GM18861 (cell line): ENCODE data around the gene EIF4E.

Experiments used
- ATAC-seq: cut with Tn5 transposase; IDR thresholded peaks from one replicate; pipeline ENCODE4 v1.9.1; 2021; ENCODE audit not compliant: unreplicated experiment

Gene EIF4E, protein sequence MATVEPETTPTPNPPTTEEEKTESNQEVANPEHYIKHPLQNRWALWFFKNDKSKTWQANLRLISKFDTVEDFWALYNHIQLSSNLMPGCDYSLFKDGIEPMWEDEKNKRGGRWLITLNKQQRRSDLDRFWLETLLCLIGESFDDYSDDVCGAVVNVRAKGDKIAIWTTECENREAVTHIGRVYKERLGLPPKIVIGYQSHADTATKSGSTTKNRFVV

DNA sequence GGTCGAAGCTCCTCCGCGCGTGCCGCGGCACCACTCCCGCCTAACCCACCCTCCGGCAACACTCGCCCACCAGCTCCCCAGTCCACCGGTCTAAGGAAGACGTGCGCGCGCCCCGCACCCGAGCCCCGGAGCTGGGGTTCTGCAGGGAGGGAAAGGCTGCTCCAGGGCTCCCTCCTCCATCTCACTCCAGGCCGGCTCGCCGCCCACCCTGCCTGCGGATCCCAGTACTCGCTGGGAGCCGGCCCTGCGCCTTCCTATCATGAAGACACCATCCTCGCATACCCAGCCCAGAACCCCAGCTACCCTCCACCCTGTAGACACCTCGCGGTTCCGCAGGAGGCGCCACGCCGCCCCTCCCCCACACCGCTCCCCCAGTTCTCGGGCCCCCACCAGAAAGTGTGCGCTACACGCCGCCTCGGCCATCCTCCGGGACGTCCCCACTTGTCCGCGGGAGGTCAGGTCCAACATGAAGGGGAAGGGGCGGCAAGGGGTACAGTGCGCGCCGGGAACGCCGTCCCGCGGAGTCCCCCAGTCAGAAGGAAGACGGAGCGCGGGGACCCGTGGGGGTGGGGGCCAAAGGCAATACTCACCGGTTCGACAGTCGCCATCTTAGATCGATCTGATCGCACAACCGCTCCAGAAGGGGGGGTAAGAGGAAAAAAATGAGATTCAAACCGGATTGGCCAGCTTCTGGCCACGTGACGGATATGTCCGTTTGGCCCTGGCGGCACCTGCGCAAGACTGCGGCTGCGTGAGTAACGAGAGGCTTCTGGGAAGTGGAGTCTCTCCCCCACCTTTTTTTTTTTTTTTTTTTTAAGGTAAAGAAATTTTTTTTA lies at the start of gene EIF4E:
EIF4E (minus strand) TSS at position 629 of the 836 bp plus-strand sequence; CDS start at position 608, 21 bp downstream.
- peak; percentile 56 for ATAC-seq

DNA sequence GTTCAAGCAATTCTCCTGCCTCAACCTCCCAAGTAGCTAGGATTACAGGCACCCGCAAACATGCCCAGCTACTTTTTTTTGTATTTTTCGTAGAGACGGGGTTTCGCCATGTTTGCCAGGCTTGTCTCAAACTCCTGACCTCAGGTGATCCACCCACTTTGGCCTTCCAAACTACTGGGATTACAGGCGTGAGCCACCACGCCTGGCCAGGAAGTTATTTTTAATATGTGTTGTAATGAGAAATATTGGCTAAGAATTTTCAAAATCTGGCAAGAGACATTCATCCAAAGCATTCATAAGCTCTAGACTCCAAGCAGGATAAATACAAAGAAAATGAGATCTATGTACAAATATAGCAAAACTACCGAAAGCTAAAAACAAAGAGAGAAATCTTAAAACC lies 48.6 kb upstream of the EIF4E start:
- no peak for ATAC-seq

DNA sequence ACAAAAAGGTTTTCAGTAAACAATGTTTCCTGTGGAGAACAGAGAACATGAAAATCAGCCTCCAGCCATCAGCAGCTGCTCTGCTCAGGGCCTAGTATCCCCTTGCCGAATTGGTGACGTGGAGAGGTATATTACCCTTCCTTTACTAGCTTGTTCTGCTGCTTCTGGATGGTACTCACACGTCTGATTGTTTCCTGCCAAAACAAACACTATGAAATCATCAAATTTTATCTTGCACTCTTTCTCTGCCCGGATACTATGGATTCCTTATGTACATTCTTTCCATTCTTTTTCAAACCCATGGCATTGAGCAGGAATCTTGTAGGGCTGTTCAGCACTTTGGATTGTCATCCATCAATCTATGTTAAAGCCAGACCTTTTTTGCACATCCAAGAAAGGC lies 47.8 kb upstream of the EIF4E start:
- ATAC-seq: no peak

DNA sequence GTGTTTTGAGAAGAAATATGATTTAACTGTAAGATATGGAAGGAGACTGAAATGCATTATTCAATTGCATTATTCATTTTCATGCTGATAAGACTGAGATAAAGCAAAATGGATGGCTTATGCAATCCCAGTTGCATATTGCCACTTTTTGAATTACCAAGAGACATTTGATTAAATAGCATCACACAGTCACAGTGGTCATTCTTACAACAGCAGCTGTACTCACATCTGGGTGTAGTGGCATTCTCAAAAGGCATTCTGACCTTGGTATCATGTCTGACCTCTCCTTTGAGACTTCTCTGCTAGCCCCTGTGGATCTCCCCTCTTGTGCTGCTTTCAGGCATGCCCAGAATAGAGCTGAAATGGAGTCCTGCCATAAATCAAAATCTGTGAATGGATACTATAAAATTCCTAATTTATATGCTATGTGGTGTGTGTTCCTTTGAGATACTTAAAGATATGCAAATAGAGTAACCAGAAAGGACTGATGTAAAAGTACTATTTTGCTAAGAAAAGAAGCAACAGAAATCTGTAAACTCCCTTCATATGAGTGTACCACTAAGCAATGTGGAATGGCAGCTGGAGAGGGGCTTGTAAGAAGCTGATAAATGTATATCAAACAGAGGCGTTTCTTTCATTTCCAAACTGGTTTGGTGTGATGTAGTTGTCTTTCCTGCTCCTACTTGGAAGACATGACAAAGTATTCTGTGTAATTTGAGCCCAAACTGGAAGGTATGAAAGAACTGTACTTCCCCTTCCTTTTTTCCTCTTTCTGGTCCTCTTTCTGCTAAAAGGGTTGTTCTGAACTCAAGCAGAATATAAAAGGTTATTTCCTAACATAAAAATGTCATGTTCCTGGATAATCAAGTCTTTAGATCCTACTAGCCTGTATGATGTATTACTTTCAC lies 41.2 kb upstream of the EIF4E start:
- no peak for ATAC-seq

DNA sequence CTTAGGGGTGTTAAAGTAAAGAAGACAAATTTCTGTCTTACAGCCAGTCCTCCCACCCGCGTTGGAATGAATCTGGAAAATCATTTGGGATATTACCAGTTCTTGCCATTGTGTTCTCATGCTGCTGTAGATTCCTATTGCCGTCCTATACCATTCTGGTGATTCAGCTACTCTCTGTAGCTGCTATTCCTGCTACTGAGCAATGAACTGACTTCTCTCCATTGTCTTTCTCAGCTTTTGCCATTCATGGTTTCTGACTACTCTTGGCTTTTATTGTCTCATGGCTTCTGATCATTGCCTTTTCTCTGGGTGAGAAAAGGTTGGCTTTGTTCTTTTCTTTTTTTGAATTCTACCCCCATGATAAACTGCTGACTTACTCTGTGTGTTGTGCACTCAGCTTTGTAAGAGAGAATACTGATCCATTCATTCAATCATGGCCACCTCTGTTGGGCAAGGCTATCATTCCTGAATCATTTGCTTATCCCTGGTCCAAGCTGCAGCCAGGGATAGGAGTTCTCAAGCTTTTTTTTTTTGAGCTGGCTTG lies 38.9 kb upstream of the EIF4E start:
- no peak for ATAC-seq

DNA sequence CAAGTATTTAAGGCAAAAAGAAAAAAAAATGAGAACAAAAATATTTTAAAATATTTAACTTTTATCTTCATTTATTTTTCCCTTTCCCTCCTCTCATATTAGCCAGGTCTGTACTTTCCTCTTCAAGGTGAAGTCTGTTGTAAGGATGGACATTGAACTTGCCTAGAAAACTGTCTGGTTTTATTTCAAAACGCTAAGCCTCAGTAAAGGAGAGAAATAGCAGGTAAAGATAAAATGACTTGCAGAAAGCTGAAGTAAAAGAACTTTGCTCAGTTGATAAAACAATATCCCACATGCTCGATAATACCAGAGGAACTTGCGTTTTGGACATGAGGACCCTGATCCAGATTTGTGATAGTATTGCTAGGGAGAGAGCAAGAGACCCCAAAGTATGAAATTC lies 38.0 kb upstream of the EIF4E start:
- no peak for ATAC-seq

DNA sequence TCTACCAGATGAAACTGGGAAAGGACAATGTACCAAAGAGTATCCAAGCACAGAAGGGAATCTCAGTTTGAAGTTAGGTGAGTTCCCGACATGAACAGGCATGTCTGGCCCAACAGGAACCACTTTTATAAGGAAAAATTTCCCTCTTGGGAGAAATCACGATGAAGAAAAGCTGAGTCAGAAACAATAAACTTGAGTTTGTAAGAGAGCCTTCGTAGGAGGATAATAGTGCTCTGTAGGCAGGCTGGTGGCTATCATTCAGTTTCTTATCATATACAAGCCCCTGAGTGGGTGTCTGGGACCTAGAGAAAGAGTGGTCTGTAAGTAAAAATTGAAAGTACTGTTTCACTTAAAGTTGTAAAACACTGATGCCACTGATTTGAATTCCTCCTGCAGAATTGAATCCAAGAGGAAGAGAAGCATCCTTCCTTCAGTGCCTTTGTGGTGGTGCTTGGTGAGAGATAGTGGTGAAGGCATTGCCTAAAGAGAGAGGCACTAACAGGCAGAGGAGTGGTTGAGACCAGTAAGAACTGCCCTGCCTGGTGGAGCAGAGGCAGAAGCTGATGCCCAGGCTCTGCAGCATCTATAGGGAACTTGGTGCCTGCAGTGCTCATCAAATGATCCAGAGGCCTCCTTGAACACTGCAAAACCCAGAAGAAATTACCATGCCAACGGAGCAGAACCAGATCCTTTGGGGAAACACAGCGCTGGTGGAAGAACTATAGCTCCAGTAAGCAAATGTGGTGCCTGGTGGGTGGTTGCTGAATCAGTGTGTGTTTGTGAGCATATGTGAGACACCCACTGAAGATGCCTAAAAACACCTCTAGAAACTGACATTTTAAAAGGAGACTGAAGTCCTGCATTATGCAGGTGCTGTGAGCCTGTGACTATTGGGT lies 34.9 kb upstream of the EIF4E start:
- no peak for ATAC-seq

DNA sequence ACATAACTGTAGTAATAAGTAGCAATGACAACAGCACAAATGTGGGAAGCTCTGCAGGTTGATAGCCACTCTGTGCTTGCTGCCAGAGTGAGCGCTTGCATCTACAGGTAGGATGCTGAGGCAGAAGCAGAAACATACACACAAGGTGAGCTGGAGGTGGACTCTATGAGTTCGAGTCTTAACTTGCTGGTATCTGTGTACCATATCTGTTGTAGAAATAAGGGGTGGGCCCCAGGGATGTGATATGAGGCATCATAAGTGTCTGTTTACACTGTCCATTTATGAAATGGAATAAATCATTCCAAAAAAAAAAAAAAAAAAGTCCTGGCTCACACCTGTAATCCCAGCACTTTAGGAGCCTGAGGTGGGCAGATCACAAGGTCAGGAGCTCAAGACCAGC lies 32.8 kb upstream of the EIF4E start:
- ATAC-seq: no peak

DNA sequence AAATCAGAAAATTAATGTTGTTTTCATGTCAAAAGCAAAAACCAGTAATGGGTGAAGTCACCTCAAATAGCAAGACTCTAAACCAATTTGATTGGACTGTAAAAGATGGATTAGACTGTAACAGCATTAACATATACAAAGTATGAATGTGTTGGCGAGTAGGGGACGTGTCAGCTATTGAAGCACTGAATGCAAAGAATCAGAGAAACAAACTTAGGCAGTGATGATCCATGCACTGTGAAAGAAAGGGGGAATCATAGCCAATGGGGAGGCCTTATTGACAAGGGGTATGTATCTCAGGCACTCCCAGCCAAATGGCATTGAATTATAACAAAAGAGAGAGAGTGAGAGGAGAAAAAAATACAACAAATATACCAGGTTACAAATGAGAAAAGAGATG lies 30.5 kb upstream of the EIF4E start:
- ATAC-seq: no peak

DNA sequence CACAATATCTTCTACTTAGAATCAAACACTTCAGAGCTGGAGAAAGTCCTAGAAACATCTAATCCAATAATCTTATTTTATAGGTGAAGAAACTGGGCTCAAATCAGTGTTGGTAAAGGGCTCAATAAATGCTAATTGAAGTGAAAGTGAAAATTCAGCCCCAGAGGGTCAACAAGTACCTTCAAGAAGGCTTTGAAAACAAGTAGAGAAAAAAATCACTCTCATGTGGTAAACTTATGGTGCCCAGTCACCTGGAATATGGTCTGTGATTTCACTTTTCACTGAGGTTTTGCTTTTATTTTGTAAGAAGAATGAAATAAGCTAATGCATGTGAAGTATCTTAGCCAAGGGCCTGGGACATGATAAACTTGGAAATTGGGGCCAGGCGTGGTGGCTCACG lies 29.1 kb upstream of the EIF4E start:
- ATAC-seq: no peak

DNA sequence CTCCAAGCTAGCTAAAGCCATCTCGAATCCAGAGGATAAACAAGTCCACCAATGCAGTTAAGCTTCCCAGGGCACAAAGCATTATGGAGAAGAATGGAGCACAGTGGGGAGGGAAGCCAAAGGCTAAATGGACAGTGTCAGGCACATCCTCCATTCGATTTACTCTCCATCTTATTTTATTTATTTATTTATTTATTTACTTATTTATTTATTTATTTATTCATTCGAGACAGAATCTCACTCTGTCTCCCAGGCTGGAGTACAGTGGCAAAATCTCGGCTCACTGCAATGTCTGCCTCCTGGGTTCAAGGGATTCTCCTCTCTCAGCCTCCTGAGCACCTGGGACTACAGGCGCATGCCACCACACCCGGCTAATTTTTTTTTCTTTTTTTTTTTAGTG lies 26.3 kb upstream of the EIF4E start:
- ATAC-seq: no peak

DNA sequence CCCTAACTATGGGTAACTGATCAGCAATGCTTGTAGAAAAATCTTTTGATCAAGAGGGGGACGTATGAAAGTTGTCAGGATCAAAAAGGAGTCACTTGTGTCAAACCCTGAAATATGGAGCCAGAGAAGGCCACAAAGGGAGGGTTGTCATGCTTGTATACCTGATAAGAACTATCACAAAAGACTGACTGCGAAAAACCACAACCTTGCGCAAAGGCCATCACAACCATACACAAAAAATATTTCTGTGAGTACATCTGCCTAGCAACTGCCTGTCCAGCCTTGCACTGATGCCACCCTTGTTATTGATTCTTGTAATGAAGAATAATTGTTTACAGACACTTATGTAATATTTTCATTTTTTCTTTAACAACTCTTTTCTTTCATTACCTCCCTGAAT lies 22.8 kb upstream of the EIF4E start:
- ATAC-seq: no peak

DNA sequence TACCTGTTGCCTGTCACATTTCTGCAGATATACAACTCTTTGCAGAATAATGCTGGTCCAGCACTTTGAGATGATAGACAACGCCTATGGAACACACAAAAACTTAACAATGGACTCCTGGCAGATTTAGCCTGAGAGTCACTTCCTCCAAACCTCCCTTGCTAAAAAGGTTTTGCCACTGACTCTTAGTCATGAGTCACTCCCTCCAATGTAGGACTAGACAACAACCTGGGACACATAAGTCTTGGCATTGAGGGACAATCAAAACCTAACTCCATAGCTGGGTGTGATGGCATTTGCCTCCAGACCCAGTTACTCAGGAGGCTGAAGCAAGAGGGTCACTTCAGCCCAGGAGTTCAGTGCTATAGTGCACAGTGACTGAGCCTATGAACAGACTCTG lies 22.0 kb upstream of the EIF4E start:
- no peak for ATAC-seq

DNA sequence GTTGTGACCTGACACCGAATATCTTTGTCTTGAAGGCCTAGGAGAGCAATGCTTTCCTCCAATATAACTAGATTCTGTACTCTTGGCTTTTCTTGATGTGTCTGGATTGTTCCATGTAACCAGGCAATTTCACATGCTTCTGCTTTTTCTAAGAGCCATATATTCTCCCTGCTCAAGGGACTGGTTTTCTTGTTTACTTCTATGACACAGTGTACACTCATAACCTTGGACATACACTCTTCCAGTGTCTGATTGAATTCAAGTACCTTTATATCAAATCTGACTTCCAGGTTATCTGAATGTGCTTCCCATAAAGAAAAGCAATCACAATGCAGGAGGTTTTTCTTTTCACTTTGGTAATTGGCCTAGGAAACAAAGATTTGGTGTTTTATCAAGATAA lies 17.4 kb upstream of the EIF4E start:
- no peak for ATAC-seq

DNA sequence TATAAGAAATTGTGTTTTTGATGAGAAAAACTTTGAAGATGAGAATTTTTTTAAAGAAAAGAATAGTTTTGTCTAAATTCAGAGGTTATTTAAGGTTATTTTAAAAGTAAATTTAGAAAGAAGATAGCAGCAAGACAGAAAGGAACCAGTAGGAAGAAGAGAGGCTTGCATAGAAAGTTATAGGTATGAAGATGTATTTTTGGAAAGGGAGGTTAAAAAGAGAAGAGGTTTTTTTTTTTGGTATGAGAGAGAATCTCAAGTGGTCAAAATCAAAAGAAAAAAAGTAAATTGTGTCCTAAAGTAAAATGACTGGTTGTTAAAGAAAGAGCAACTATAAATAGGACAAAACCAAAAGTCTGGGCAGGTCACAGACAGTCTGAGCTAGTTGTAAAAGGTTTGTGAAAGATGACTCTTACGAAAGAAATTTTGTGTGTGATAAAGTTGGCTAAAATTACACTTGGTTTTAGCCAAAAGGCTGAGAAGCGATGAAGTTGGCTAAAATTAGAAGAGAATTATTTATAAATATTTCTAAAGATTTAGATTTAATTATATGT lies 16.4 kb upstream of the EIF4E start:
- no peak for ATAC-seq

DNA sequence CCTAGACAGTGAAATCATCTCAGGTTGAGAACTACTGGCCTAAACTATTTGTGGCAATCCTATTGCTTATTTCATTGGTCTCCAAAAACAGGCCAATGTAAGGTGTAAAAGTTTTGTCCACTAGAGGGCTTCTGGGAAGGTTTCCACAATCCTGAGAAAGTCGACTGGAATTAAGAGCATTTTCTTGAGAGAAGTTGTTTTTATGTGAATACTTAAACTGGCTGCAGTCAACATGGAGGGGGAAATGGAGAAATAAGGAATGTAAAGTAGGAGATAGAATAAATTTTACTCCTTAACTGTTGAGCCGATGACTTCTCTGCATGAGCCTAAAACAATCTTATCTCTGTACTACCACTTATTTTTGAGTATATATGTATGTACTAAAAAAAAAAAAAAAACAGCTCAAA lies 11.0 kb upstream of the EIF4E start:
- ATAC-seq: peak; percentile 24

DNA sequence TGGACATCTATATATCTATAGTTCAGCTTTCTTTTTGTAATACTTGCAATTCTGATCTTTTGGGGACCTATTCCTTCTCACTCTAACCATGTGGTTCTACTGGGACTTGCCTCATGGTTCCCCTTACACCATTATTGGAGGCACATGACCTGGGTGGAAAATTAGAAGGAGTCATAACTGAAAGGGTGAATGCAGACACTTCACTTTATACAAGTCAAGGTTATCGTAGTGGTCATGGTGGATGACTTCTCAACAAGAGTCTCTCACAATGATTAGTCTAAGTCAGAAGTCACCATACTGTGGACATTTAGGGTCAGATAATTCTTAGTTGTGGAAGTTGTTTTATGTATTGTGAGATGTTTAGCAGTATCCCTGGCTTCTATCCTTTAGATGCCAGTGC lies 10.5 kb upstream of the EIF4E start:
- peak; percentile 58 for ATAC-seq

DNA sequence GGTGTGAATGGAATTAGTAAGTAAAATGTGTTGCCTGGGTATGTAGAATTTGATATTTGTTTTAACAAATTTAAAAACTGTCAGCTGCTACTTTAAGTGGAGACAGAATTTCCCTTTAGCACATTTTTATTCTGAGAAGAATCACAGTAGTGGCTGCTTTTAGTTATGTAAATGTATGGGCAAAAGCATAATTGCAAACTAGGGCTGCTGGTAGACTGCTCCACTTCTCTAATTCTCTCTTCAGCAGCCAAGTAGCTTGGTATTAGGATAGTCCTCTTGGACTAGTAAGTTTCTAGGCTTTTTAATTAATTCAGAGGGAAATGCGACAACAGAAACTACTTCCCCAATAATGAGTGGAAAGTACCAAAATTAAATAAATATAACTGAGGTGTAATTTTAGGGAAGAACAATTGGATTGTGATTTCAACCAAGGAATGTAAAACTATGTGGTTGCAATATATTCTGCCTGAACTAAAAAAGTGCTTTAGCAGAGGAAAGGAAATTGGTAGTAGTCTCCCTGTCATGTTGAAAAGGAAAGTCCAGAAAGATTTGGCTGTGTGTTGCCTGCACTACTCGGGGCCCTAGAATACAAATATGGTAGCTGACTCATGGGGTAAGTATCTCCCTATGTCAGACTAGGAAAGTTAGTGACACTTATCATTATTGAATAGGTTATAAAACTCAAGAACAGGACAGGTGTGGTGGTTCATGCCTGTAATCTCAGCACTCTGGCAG lies 9.2 kb upstream of the EIF4E start:
- no peak for ATAC-seq

DNA sequence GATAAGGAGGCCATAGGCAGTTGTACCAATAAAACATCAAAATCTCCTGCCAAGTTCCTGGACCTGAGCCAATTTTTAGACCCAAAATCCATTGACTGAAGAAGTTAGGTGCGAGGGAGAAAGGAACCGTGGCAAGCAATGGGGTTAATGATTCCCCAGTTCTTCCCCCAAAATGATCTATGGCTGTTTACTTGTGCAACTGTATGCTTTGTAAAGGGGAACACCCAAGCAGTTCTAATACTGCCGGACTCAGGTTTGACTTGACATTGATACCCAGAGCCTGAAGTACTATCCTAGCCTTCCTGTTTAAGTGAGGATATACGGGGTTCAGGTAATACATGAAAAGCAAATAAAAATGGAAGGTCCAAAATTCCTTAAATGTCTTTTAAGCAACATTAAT lies 6.7 kb upstream of the EIF4E start:
- no peak for ATAC-seq
